GM18951 (cell line): Measurements from ENCODE around the gene GRIK4.

Experiments used
- POLR2A ChIP-seq: IDR thresholded peaks from 4 replicates; pipeline ENCODE4 v1.6.1; 2011; ENCODE audit warnings: mild to moderate bottlenecking; ENCODE audit not compliant: insufficient read length, insufficient read depth; ENCODE audit errors: extremely low read depth
- in situ Hi-C: fragments of 300-500 bp; cut with MboI; formaldehyde crosslinking; loops from one replicate; pipeline ENCODE4 v1.12.0; 2022; ENCODE audit warnings: low sequenced_read_pairs, mixed read lengths, inconsistent platforms; ENCODE audit not compliant: unreplicated experiment

Gene GRIK4

GRCh38 chr11:120536091-120536796 lies 24.7 kb downstream of the GRIK4 start:
- no peak for TF ChIP-seq POLR2A
- in situ Hi-C loops: no loop called here

- TF ChIP-seq POLR2A: no peak
- in situ Hi-C loops: no loop called here
Observed at GRCh38 chr11:120536797-120537169, 25.2 kb downstream of the GRIK4 start.

GRCh38 chr11:120537996-120538395 lies 26.4 kb downstream of the GRIK4 start:
- no peak for TF ChIP-seq POLR2A
- in situ Hi-C loops: no loop called here

GRCh38 chr11:120538707-120539106 lies 27.2 kb downstream of the GRIK4 start:
- TF ChIP-seq POLR2A: no peak

GRCh38 chr11:120539667-120540369 lies 28.3 kb downstream of the GRIK4 start:
- no peak for TF ChIP-seq POLR2A
- in situ Hi-C loops: no loop called here

More at GRCh38 chr11:120538707-120539106, 27.2 kb downstream of the GRIK4 start:
- in situ Hi-C loops: no loop called here

- in situ Hi-C loops: no loop called here
- TF ChIP-seq POLR2A: no peak
Observed at GRCh38 chr11:120540744-120541465, 29.4 kb downstream of the GRIK4 start.

- in situ Hi-C loops: no loop called here
- TF ChIP-seq POLR2A: no peak
Observed at GRCh38 chr11:120543521-120544215, 32.1 kb downstream of the GRIK4 start.

- in situ Hi-C loops: no loop called here
- TF ChIP-seq POLR2A: no peak
Observed at GRCh38 chr11:120545813-120546212, 34.3 kb downstream of the GRIK4 start.

GRCh38 chr11:120546312-120547205 lies 35.0 kb downstream of the GRIK4 start:
- no peak for TF ChIP-seq POLR2A
- in situ Hi-C loops: no loop called here

GRCh38 chr11:120547316-120547715 lies 35.8 kb downstream of the GRIK4 start:
- in situ Hi-C loops: no loop called here
- no peak for TF ChIP-seq POLR2A

GRCh38 chr11:120547811-120548681 lies 36.5 kb downstream of the GRIK4 start:
- TF ChIP-seq POLR2A: no peak

More at GRCh38 chr11:120547811-120548681, 36.5 kb downstream of the GRIK4 start:
- in situ Hi-C loops: no loop called here
